GM12873 (cell line): ENCODE measurements around the gene SLC25A25.

Source experiments
- TF ChIP-seq, protein P1 (sequence below): IDR thresholded peaks from 2 replicates; pipeline ENCODE4 v1.5.1; 2012; ENCODE audit warnings: low read depth, mild to moderate bottlenecking, moderate library complexity, low read length, control low read depth; ENCODE audit not compliant: insufficient read depth; ENCODE audit errors: missing control alignments

Gene SLC25A25

DNA sequence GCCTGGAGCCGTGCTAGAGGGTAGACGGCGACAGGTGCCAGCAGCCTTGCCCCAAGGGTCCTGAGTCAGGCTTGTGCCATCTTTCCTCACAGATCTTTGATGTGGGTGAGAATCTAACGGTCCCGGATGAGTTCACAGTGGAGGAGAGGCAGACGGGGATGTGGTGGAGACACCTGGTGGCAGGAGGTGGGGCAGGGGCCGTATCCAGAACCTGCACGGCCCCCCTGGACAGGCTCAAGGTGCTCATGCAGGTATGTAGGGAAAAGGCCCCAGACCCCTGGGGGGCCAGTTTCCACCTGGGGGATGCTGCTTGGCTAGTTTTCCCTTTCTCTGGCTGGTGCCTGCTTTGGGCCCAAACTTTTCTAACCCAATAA lies 35.5 kb downstream of the SLC25A25 start:
- TF ChIP-seq, protein P1, sequence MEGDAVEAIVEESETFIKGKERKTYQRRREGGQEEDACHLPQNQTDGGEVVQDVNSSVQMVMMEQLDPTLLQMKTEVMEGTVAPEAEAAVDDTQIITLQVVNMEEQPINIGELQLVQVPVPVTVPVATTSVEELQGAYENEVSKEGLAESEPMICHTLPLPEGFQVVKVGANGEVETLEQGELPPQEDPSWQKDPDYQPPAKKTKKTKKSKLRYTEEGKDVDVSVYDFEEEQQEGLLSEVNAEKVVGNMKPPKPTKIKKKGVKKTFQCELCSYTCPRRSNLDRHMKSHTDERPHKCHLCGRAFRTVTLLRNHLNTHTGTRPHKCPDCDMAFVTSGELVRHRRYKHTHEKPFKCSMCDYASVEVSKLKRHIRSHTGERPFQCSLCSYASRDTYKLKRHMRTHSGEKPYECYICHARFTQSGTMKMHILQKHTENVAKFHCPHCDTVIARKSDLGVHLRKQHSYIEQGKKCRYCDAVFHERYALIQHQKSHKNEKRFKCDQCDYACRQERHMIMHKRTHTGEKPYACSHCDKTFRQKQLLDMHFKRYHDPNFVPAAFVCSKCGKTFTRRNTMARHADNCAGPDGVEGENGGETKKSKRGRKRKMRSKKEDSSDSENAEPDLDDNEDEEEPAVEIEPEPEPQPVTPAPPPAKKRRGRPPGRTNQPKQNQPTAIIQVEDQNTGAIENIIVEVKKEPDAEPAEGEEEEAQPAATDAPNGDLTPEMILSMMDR, result peak; percentile 35

- TF ChIP-seq, protein P1, result no peak
Observed at GRCh38 chr9:128104171-128104618, 36.2 kb downstream of the SLC25A25 start.

- TF ChIP-seq, protein P1, result no peak
Observed at GRCh38 chr9:128105538-128106175, 37.6 kb downstream of the SLC25A25 start.

GRCh38 chr9:128106181-128106939 lies 38.3 kb downstream of the SLC25A25 start:
- TF ChIP-seq, protein P1, result no peak

DNA sequence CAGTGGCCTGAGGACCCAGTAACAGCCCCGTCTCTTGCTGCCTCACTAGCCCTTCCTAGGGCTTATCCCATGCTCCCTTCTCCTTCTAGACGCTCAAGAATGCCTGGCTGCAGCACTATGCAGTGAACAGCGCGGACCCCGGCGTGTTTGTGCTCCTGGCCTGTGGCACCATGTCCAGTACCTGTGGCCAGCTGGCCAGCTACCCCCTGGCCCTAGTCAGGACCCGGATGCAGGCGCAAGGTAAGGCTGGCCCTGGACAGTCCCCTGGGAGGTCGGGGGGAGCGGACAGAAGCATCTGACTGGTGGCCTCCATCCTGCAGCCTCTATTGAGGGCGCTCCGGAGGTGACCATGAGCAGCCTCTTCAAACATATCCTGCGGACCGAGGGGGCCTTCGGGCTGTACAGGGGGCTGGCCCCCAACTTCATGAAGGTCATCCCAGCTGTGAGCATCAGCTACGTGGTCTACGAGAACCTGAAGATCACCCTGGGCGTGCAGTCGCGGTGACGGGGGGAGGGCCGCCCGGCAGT lies 39.0 kb downstream of the SLC25A25 start:
- TF ChIP-seq, protein P1, result no peak

DNA sequence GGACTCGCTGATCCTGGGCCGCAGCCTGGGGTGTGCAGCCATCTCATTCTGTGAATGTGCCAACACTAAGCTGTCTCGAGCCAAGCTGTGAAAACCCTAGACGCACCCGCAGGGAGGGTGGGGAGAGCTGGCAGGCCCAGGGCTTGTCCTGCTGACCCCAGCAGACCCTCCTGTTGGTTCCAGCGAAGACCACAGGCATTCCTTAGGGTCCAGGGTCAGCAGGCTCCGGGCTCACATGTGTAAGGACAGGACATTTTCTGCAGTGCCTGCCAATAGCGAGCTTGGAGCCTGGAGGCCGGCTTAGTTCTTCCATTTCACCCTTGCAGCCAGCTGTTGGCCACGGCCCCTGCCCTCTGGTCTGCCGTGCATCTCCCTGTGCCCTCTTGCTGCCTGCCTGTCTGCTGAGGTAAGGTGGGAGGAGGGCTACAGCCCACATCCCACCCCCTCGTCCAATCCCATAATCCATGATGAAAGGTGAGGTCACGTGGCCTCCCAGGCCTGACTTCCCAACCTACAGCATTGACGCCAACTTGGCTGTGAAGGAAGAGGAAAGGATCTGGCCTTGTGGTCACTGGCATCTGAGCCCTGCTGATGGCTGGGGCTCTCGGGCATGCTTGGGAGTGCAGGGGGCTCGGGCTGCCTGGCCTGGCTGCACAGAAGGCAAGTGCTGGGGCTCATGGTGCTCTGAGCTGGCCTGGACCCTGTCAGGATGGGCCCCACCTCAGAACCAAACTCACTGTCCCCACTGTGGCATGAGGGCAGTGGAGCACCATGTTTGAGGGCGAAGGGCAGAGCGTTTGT lies 39.6 kb downstream of the SLC25A25 start:
- TF ChIP-seq, protein P1, result no peak

DNA sequence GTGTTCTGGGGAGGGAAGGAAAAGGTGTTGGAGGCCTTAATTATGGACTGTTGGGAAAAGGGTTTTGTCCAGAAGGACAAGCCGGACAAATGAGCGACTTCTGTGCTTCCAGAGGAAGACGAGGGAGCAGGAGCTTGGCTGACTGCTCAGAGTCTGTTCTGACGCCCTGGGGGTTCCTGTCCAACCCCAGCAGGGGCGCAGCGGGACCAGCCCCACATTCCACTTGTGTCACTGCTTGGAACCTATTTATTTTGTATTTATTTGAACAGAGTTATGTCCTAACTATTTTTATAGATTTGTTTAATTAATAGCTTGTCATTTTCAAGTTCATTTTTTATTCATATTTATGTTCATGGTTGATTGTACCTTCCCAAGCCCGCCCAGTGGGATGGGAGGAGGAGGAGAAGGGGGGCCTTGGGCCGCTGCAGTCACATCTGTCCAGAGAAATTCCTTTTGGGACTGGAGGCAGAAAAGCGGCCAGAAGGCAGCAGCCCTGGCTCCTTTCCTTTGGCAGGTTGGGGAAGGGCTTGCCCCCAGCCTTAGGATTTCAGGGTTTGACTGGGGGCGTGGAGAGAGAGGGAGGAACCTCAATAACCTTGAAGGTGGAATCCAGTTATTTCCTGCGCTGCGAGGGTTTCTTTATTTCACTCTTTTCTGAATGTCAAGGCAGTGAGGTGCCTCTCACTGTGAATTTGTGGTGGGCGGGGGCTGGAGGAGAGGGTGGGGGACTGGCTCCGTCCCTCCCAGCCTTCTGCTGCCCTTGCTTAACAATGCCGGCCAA lies 40.4 kb downstream of the SLC25A25 start:
- TF ChIP-seq, protein P1, result no peak
